Lower leg skin (tissue), 4 donors: ENCODE results near the gene ADAMTS16. TPM values are rescaled to one million over a fixed set of nuclear protein-coding genes. Genes with fewer than 3 reads are reported as not detected.

ENCODE experiments used
- DNase-seq, 2 donors: peaks; one replicate each; pipeline ENCODE4 v3.0.0-alpha.2; 2019; ENCODE audit warnings: low spot score in 2 of 2
- H3K4me3 ChIP-seq: fragments of 200-600 bp; sonication (generic); 2 replicates; pipeline ENCODE4 v1.5.1; 2017; ENCODE audit warnings: mild to moderate bottlenecking, low read depth; ENCODE audit not compliant: poor library complexity, severe bottlenecking
- CTCF ChIP-seq, 3 donors: fragments of 450-650 bp; IDR thresholded peaks; one replicate each; pipeline ENCODE4 v1.5.1; 2016; ENCODE audit warnings: antibody characterized with exemption in 3 of 3, mild to moderate bottlenecking in 3 of 3, moderate library complexity in 2 of 3
- POLR2A ChIP-seq, 2 donors: fragments of 450-650 bp; IDR thresholded peaks; one replicate each; pipeline ENCODE4 v1.6.1; 2016 to 2017; ENCODE audit warnings: antibody characterized with exemption in 2 of 2, mild to moderate bottlenecking in 1 of 2, moderate library complexity in 1 of 2
- WGBS, 2 donors: methylation state at CpG; one replicate each; pipeline ENCODE4 v1.1.5; 2018; 5-methylcytosine and 5-hydroxymethylcytosine counted together
- intact Hi-C: fragments of 100-400 bp; cut with DNase I; formaldehyde crosslinking; loops from one replicate; pipeline ENCODE4 v1.15.0; 2023; ENCODE audit warnings: low total_unique reads
- total RNA-seq, 4 donors: library from RNA; depleted of rRNA; stranded (reverse); fragments of >200 nt; gene quantifications; one replicate each; pipeline ENCODE4 v1.1.0, GENCODE V29; 2016

Gene ADAMTS16
- total RNA-seq, 4 donors from 2014 or later = 0.55 TPM; not detected in 3

- no peak for TF ChIP-seq CTCF (IDR thresholded peaks at IDR 0.05)
- intact Hi-C loops = no loop called here
- H3K4me3 ChIP-seq = no peak overlapping the region
- WGBS, 2 donors = 47 to 50% methylated on average over 4 of the region's 4 CpGs
- no peak for DNase-seq
Observed at GRCh38 chr5:5221724-5222123, 81.6 kb downstream of the ADAMTS16 start.

- WGBS, 2 donors = 82 to 83% methylated on average over 8 of the region's 8 CpGs
- H3K4me3 ChIP-seq = no peak overlapping the region
- DNase-seq = no peak
- intact Hi-C loops = no loop called here
- TF ChIP-seq CTCF (IDR thresholded peaks at IDR 0.05) = no peak
- no peak for TF ChIP-seq POLR2A (IDR thresholded peaks at IDR 0.05)
Observed at GRCh38 chr5:5231576-5231975, 91.4 kb downstream of the ADAMTS16 start.

GRCh38 chr5:5234912-5235311, 94.8 kb downstream of the ADAMTS16 start:
- 93 to 94% methylated on average over 11 of the region's 11 CpGs for WGBS, 2 donors
- no peak for DNase-seq
- TF ChIP-seq CTCF (IDR thresholded peaks at IDR 0.05) (no peak), POLR2A (IDR thresholded peaks at IDR 0.05) (no peak)
- intact Hi-C loops = no loop called here
- H3K4me3 ChIP-seq = no peak overlapping the region

GRCh38 chr5:5235685-5236084, 95.6 kb downstream of the ADAMTS16 start:
- DNase-seq = no peak
- intact Hi-C loops = no loop called here
- H3K4me3 ChIP-seq = no peak overlapping the region
- 35 to 40% methylated on average over 4 of the region's 4 CpGs for WGBS, 2 donors
- TF ChIP-seq CTCF (IDR thresholded peaks at IDR 0.05) = no peak
- no peak for TF ChIP-seq POLR2A (IDR thresholded peaks at IDR 0.05)

- no peak overlapping the region for H3K4me3 ChIP-seq
- WGBS, 2 donors = 81 to 87% methylated on average over 10 of the region's 10 CpGs
- TF ChIP-seq CTCF (IDR thresholded peaks at IDR 0.05) (no peak), POLR2A (IDR thresholded peaks at IDR 0.05) (no peak)
- intact Hi-C loops = no loop called here
- no peak for DNase-seq
Observed at GRCh38 chr5:5239191-5239590, 99.1 kb downstream of the ADAMTS16 start.

- TF ChIP-seq CTCF (IDR thresholded peaks at IDR 0.05) (no peak), POLR2A (IDR thresholded peaks at IDR 0.05) (no peak)
- no peak overlapping the region for H3K4me3 ChIP-seq
- no peak for DNase-seq
- intact Hi-C loops = no loop called here
- 94% methylated on average over 8 of the region's 8 CpGs for WGBS, 2 donors
Observed at GRCh38 chr5:5240234-5240633, 100.1 kb downstream of the ADAMTS16 start.
